GM23248 (cell line): ENCODE results near the gene NT5C1B.

Experiments
- EZH2 ChIP-seq: fragments of 200-600 bp; sonication (generic); IDR thresholded peaks from 2 replicates; pipeline ENCODE4 v1.6.1; 2018; ENCODE audit warnings: antibody characterized with exemption, mild to moderate bottlenecking; ENCODE audit not compliant: insufficient read depth, poor library complexity, severe bottlenecking
- EZH2phosphoT487 ChIP-seq: fragments of 200-600 bp; sonication (generic); IDR thresholded peaks from 2 replicates; pipeline ENCODE4 v1.6.1; 2018; ENCODE audit warnings: antibody characterized with exemption, moderate library complexity, mild to moderate bottlenecking, low read depth; ENCODE audit not compliant: insufficient read depth

DNA sequence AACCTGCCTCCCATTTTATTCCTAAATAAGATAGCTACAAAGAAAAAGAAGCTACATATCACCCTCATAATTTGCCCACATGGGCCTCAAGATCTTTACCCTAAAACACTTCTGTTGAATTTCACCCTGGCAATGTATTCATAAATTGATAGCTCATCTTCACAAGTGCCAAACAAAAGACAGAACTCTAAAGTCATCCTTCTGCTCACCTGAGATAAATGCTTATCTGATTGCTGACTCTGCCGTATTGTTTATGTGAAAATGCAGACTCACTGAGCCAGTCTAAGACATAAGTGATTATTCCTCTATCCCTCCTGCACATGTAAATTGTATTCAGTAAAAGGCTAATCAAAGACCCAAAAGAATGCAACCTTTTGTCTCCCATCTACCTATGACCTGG, 30.9 kb downstream of the NT5C1B start:
- TF ChIP-seq EZH2 (no peak), EZH2phosphoT487 (no peak)
